GM18508 (cell line): ENCODE results near the gene HOXC9.

Experiments used
- ATAC-seq: cut with Tn5 transposase; IDR thresholded peaks from one replicate; pipeline ENCODE4 v1.9.1; 2021; ENCODE audit warnings: moderate number of reproducible peaks; ENCODE audit not compliant: insufficient read depth, unreplicated experiment

Gene HOXC9

DNA sequence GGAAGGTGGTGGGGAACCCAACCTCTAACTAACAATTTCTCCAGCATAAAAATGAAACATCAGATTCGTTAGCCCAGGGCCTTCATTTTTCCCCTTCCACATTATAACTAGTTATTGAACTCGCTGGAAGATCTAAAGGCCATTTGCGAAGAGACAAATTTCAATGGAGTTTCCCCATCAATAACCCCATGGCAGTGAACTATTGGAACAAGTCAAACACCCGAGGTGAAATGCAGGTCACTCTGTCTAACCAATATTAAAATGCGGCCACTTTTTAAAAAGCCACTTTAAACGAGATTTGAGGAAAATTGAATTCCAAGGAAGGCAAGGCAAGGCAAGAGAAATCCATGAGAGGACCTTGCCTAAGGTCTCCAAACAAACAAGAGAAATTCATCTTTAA, 49.1 kb downstream of the HOXC9 start:
- no peak for ATAC-seq

DNA sequence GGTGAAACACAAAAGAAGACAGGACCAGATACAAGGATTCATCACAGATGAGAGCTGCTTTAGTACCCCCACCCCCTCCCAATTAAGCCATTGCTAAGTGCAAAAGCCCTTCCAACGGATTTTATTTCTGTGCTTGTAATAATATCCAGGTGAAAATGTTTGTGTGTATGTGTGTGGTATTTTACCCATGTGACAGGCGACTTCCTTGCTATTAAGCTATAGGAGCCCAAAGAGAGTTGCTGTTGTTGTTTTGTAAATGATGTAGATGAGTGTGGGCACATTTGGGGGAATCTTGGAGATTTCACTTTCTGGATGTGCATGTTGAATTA, 50.5 kb downstream of the HOXC9 start:
- no peak for ATAC-seq

DNA sequence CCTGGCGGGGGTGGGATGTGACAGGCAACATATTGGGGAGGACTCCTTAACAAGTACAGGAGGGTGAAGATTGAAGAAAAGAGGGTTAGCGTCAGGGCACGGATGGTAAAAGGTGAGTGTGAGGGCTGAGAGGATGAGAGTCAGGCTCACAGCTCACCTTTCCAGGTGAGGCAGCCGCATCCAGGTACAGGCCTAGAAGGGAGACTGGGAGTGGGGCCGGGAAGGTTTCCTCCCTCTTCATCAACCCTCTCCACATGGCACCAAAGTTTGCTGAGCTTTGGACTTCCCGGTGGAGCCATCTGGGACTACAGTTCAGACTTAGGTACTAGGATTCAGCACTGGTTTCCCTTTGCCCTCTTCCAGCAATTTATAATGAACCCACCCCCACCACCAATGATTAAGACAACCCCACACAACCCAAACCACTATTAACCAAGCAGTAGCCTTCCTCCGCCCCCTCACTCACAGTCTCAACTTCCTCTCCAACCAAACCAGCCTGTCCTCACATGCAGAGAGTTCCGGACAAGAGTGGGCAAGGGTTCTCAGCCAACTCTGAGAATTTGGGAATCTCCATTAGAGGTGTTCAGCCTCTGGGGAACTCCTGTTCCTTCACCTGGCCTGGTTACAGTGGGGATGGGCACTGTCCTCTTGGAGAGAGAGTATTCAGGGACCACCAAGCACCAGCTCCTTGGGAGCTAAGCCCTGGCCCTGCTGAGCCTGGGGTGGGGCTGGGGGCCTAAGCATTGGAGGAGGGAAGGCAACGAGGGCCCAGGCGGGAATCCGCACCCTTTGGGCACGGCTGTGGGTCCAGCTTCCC, 51.3 kb downstream of the HOXC9 start:
- ATAC-seq: no peak

DNA sequence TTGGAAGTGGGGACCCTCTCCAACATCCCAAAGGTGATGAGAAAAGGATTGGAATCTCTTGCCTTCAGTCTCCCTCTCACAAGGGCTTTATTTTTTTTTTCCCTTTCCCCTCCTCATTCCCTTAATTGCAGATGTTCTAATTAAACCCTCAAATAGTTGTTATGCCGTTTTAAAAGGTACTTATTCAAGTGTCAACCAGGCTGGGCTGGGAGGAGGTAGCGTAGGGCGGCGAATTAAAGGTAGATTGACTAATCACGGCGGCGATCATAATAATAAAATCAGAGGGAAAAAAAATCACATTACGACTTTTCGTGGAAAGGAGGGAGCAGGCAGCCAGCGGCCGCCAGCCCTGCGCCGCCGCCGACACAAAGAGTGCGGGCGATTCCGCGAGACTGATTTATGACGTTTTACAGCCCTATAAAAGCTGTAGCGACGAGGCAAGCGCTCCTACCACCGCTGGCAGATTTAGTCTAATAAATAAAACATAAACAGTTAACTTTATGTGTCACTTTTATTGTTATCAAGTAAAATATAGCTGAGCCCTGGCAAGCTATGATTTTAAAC, 52.0 kb downstream of the HOXC9 start:
- ATAC-seq: no peak

DNA sequence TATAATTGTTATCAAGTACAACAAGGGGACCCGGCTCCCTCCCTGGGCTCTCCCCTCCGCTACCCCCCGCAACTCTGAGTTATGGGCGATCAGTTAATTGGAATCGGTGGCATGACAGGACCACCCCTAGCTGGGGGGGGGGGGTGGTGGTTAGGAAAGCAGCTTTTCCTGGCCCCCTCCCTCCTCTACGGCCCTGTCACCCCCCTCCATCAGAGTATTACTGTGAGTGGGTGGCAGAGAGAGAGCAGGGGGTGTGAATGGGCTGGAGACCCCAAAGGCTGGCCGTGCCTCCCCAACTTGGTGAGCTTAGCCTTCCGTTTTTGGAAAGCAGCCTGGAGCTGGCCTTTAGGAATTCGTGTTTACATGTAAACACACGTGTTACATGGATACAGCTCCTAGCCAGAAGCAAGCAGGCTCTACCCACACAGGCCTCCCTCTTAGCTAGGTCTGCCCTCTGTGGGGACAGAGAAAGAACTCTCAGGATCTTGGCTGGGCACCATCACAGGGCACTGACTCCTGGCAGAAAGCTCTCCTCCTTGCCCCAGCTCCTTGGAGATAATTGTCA, 52.6 kb downstream of the HOXC9 start:
- no peak for ATAC-seq
